GM12878 (cell line): Measurements from ENCODE around the gene CA14. TPM values are rescaled to one million over a fixed set of nuclear protein-coding genes. Genes with fewer than 3 reads are reported as not detected.

ENCODE experiments used
- polyA plus RNA-seq, 11 experiments: library from polyadenylated mRNA; depleted of rRNA in 4 of 11; unstranded in 6 of 11; stranded (reverse) in 5 of 11; fragments of >200 nt; fragmentation: Nextera tagmentation in 4 of 11; fragmentation: Illumina TruSeq in 1 of 11; extraction: Ambion mirVana in 4 of 11; extraction: Trizol in 1 of 11; gene quantifications; 1 replicate in 1 of 11; 2 replicates in 10 of 11; pipeline versions ENCODE4 v1.2.1 to v1.2.3, GENCODE V29; 2011 to 2016; ENCODE audit warnings: inconsistent platforms in 2 of 11, missing spikeins in 2 of 11, low read depth in 1 of 11
- small RNA-seq: library from RNA; depleted of rRNA; stranded (forward); fragments of <200 nt; gene quantifications from one replicate; pipeline ENCODE3, GENCODE V24; 2014
- total RNA-seq, 4 experiments: library from RNA; depleted of rRNA in 3 of 4; stranded (reverse); fragments of >200 nt in 3 of 4; fragmentation: Illumina TruSeq in 1 of 4; extraction: Trizol in 1 of 4; gene quantifications; 2 replicates each; pipeline versions ENCODE4 v1.2.1 to v1.2.3, GENCODE V29; 2013 to 2021

CA14 gene
- total and polyA plus RNA-seq, 10 of the 15 experiments (the other 5 are each of a cell fraction or from before 2014, with no cell fraction given): 0.11 to 0.35 (median 0.29) TPM; not detected in 6

Small RNA genes lying within 50 kb of the gene (small RNA-seq; reads per million reads assigned to genes)
- gene RN7SL480P: not detected
- gene RNU2-17P: 0.39 reads per million, percentile 3 among the genes with 10 or more reads in this experiment

Other genes starting within 250 kb of the CA14 start
Only the 7 nearest of the 11 such genes appear.
- 59.2 and 73.2 TPM in 2 replicates for gene ANP32E, start 21.7 kb upstream of the CA14 start, total RNA-seq (2014; rRNA removed)
- 106 and 111 TPM in 2 replicates for gene ANP32E, start 21.7 kb upstream of the CA14 start, total RNA-seq (2014; rRNA removed; fragmentation: Illumina TruSeq; extraction: Trizol)
- 92.8 and 98.6 TPM in 2 replicates for gene ANP32E, start 21.7 kb upstream of the CA14 start, total RNA-seq (2021)
- 67.6 and 129 TPM in 2 replicates for gene ANP32E, start 21.7 kb upstream of the CA14 start, polyA plus RNA-seq (2011; rRNA removed)
- 137 and 179 TPM in 2 replicates for gene ANP32E, start 21.7 kb upstream of the CA14 start, polyA plus RNA-seq (2014; fragmentation: Illumina TruSeq; extraction: Trizol)
- 100 to 1,000 TPM; 142 to 250 TPM for gene ANP32E, start 21.7 kb upstream of the CA14 start, polyA plus RNA-seq (2014; fragmentation: Nextera tagmentation; extraction: Ambion mirVana)
- 66.3 and 73.2 TPM in 2 replicates for gene ANP32E, start 21.7 kb upstream of the CA14 start, polyA plus RNA-seq (2014; rRNA removed)
- gene ANP32E, start 21.7 kb upstream of the CA14 start, polyA plus RNA-seq (2016; fragmentation: Nextera tagmentation; extraction: Ambion mirVana): 100 to 1,000 TPM; 240 to 243 TPM
- gene APH1A, start 11.2 kb downstream of the CA14 start, total RNA-seq (2014; rRNA removed): 93.7 and 95.7 TPM in 2 replicates
- 79.4 and 79.7 TPM in 2 replicates for gene APH1A, start 11.2 kb downstream of the CA14 start, total RNA-seq (2014; rRNA removed; fragmentation: Illumina TruSeq; extraction: Trizol)
- 130 TPM in 2 replicates for gene APH1A, start 11.2 kb downstream of the CA14 start, total RNA-seq (2021)
- 95.5 and 116 TPM in 2 replicates for gene APH1A, start 11.2 kb downstream of the CA14 start, polyA plus RNA-seq (2011; rRNA removed)
- gene APH1A, start 11.2 kb downstream of the CA14 start, polyA plus RNA-seq (2014; fragmentation: Illumina TruSeq; extraction: Trizol): 83.0 and 106 TPM in 2 replicates
- gene APH1A, start 11.2 kb downstream of the CA14 start, polyA plus RNA-seq (2014; fragmentation: Nextera tagmentation; extraction: Ambion mirVana): 10 to 100 TPM in 1 of 2 experiments, 1 to 10 TPM in 1; 6.7 to 13.5 TPM
- gene APH1A, start 11.2 kb downstream of the CA14 start, polyA plus RNA-seq (2014; rRNA removed): 123 and 124 TPM in 2 replicates
- 10 to 100 TPM; 37.0 to 40.3 TPM for gene APH1A, start 11.2 kb downstream of the CA14 start, polyA plus RNA-seq (2016; fragmentation: Nextera tagmentation; extraction: Ambion mirVana)
- gene C1orf54, start 15.0 kb downstream of the CA14 start, total RNA-seq (2014; rRNA removed): 19.8 and 24.6 TPM in 2 replicates
- 24.0 and 24.6 TPM in 2 replicates for gene C1orf54, start 15.0 kb downstream of the CA14 start, total RNA-seq (2014; rRNA removed; fragmentation: Illumina TruSeq; extraction: Trizol)
- 13.5 and 16.7 TPM in 2 replicates for gene C1orf54, start 15.0 kb downstream of the CA14 start, total RNA-seq (2021)
- 3.0 and 3.1 TPM in 2 replicates for gene C1orf54, start 15.0 kb downstream of the CA14 start, polyA plus RNA-seq (2011; rRNA removed)
- gene C1orf54, start 15.0 kb downstream of the CA14 start, polyA plus RNA-seq (2014; fragmentation: Illumina TruSeq; extraction: Trizol): 22.8 and 31.8 TPM in 2 replicates
- gene C1orf54, start 15.0 kb downstream of the CA14 start, polyA plus RNA-seq (2014; fragmentation: Nextera tagmentation; extraction: Ambion mirVana): 10 to 100 TPM; 80.3 to 87.7 TPM
- 21.4 and 28.4 TPM in 2 replicates for gene C1orf54, start 15.0 kb downstream of the CA14 start, polyA plus RNA-seq (2014; rRNA removed)
- 10 to 100 TPM; 32.7 to 33.0 TPM for gene C1orf54, start 15.0 kb downstream of the CA14 start, polyA plus RNA-seq (2016; fragmentation: Nextera tagmentation; extraction: Ambion mirVana)
- gene CIART, start 24.8 kb downstream of the CA14 start, total RNA-seq (2014; rRNA removed): 0.68 and 0.76 TPM in 2 replicates
- 0.60 and 0.76 TPM in 2 replicates for gene CIART, start 24.8 kb downstream of the CA14 start, total RNA-seq (2014; rRNA removed; fragmentation: Illumina TruSeq; extraction: Trizol)
- gene CIART, start 24.8 kb downstream of the CA14 start, total RNA-seq (2021): 0.54 and 1.4 TPM in 2 replicates
- gene CIART, start 24.8 kb downstream of the CA14 start, polyA plus RNA-seq (2011; rRNA removed): 0.61 and 1.4 TPM in 2 replicates
- gene CIART, start 24.8 kb downstream of the CA14 start, polyA plus RNA-seq (2014; fragmentation: Illumina TruSeq; extraction: Trizol): 1.0 and 2.0 TPM in 2 replicates
- under 1 TPM; 0.61 to 0.62 TPM for gene CIART, start 24.8 kb downstream of the CA14 start, polyA plus RNA-seq (2014; fragmentation: Nextera tagmentation; extraction: Ambion mirVana)
- 1.2 and 1.3 TPM in 2 replicates for gene CIART, start 24.8 kb downstream of the CA14 start, polyA plus RNA-seq (2014; rRNA removed)
- gene CIART, start 24.8 kb downstream of the CA14 start, polyA plus RNA-seq (2016; fragmentation: Nextera tagmentation; extraction: Ambion mirVana): under 1 TPM; 0.44 to 0.66 TPM
- gene MRPS21, start 36.1 kb downstream of the CA14 start, total RNA-seq (2014; rRNA removed): 65.0 and 69.4 TPM in 2 replicates
- gene MRPS21, start 36.1 kb downstream of the CA14 start, total RNA-seq (2014; rRNA removed; fragmentation: Illumina TruSeq; extraction: Trizol): 90.6 and 92.1 TPM in 2 replicates
- gene MRPS21, start 36.1 kb downstream of the CA14 start, total RNA-seq (2021): 76.6 and 80.0 TPM in 2 replicates
- 115 and 132 TPM in 2 replicates for gene MRPS21, start 36.1 kb downstream of the CA14 start, polyA plus RNA-seq (2011; rRNA removed)
- 71.5 and 73.3 TPM in 2 replicates for gene MRPS21, start 36.1 kb downstream of the CA14 start, polyA plus RNA-seq (2014; fragmentation: Illumina TruSeq; extraction: Trizol)
- gene MRPS21, start 36.1 kb downstream of the CA14 start, polyA plus RNA-seq (2014; fragmentation: Nextera tagmentation; extraction: Ambion mirVana): 100 to 1,000 TPM; 255 to 275 TPM
- 77.8 and 80.0 TPM in 2 replicates for gene MRPS21, start 36.1 kb downstream of the CA14 start, polyA plus RNA-seq (2014; rRNA removed)
- gene MRPS21, start 36.1 kb downstream of the CA14 start, polyA plus RNA-seq (2016; fragmentation: Nextera tagmentation; extraction: Ambion mirVana): 100 to 1,000 TPM; 139 to 152 TPM
- gene PRPF3, start 63.8 kb downstream of the CA14 start, total RNA-seq (2014; rRNA removed): 48.7 and 52.8 TPM in 2 replicates
- 62.7 and 64.4 TPM in 2 replicates for gene PRPF3, start 63.8 kb downstream of the CA14 start, total RNA-seq (2014; rRNA removed; fragmentation: Illumina TruSeq; extraction: Trizol)
- gene PRPF3, start 63.8 kb downstream of the CA14 start, total RNA-seq (2021): 43.2 and 46.2 TPM in 2 replicates
- gene PRPF3, start 63.8 kb downstream of the CA14 start, polyA plus RNA-seq (2011; rRNA removed): 45.2 and 49.6 TPM in 2 replicates
- 67.5 and 78.4 TPM in 2 replicates for gene PRPF3, start 63.8 kb downstream of the CA14 start, polyA plus RNA-seq (2014; fragmentation: Illumina TruSeq; extraction: Trizol)
- gene PRPF3, start 63.8 kb downstream of the CA14 start, polyA plus RNA-seq (2014; fragmentation: Nextera tagmentation; extraction: Ambion mirVana): 10 to 100 TPM; 18.3 to 48.7 TPM
- 46.8 and 54.5 TPM in 2 replicates for gene PRPF3, start 63.8 kb downstream of the CA14 start, polyA plus RNA-seq (2014; rRNA removed)
- 10 to 100 TPM; 46.0 to 46.9 TPM for gene PRPF3, start 63.8 kb downstream of the CA14 start, polyA plus RNA-seq (2016; fragmentation: Nextera tagmentation; extraction: Ambion mirVana)
- 7.9 and 8.7 TPM in 2 replicates for gene RPRD2, start 106.4 kb downstream of the CA14 start, total RNA-seq (2014; rRNA removed)
- gene RPRD2, start 106.4 kb downstream of the CA14 start, total RNA-seq (2014; rRNA removed; fragmentation: Illumina TruSeq; extraction: Trizol): 9.2 and 9.4 TPM in 2 replicates
- gene RPRD2, start 106.4 kb downstream of the CA14 start, total RNA-seq (2021): 24.5 and 24.8 TPM in 2 replicates
- gene RPRD2, start 106.4 kb downstream of the CA14 start, polyA plus RNA-seq (2011; rRNA removed): 6.5 and 16.1 TPM in 2 replicates
- 22.7 and 23.0 TPM in 2 replicates for gene RPRD2, start 106.4 kb downstream of the CA14 start, polyA plus RNA-seq (2014; fragmentation: Illumina TruSeq; extraction: Trizol)
- 1 to 10 TPM; 1.9 to 4.0 TPM for gene RPRD2, start 106.4 kb downstream of the CA14 start, polyA plus RNA-seq (2014; fragmentation: Nextera tagmentation; extraction: Ambion mirVana)
- 10.4 and 12.6 TPM in 2 replicates for gene RPRD2, start 106.4 kb downstream of the CA14 start, polyA plus RNA-seq (2014; rRNA removed)
- 10 to 100 TPM; 21.6 to 24.2 TPM for gene RPRD2, start 106.4 kb downstream of the CA14 start, polyA plus RNA-seq (2016; fragmentation: Nextera tagmentation; extraction: Ambion mirVana)